IPS-NIHi7 (cell line): ENCODE measurements around the gene AMD1.
A peak's percentile ranks its signal among the peaks of the same experiment; 100 is the strongest.
"Not testable (repeated sequence)": the region's sequence is repeated elsewhere in the genome, so short reads cannot be mapped to it uniquely, and the experiment has no call there.

Experiments
- DNase-seq: peaks from one replicate; pipeline ENCODE4 v3.0.0; 2012; ENCODE audit warnings: mixed read lengths; ENCODE audit errors: extremely low spot score

The AMD1 gene

GRCh38 chr6:110877569-110877968 lies 3.0 kb downstream of the AMD1 start:
- no peak for DNase-seq

GRCh38 chr6:110878751-110879522 lies 4.4 kb downstream of the AMD1 start:
- peak; percentile 22 for DNase-seq

GRCh38 chr6:110880651-110881050 lies 6.1 kb downstream of the AMD1 start:
- DNase-seq: no peak

DNA sequence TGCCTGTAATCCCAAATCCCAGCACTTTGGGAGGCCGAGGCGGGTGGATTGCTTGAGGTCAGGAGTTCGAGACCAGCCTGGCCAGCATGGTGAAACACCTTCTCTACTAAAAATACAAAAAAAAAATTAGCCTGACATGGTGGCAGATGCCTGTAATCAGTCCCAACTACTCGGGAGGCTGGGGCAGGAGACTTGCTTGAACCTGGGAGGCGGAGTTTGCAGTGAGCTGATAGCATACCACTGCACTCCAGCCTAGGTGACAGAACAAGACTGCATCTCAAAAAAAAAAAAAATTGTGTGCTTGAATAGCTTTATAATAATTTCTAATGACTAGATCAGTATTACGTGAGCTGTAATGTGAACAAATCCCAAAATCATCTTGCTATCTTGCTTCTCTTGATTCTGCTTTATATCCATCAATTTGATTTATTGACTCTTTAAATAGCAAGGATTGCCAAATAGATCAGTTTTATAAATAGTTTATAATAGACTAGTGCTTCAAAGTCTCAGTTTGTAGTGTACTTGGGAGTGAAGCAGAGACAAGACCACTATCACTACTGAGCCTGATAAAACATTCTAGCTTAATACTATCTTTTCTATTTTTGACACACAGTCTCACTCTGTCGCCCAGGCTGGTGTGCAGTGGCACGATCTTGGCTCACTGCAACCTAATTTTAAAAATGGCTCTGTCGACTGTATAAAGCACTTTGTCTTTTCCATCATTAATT lies 7.1 kb downstream of the AMD1 start:
- no peak for DNase-seq

DNA sequence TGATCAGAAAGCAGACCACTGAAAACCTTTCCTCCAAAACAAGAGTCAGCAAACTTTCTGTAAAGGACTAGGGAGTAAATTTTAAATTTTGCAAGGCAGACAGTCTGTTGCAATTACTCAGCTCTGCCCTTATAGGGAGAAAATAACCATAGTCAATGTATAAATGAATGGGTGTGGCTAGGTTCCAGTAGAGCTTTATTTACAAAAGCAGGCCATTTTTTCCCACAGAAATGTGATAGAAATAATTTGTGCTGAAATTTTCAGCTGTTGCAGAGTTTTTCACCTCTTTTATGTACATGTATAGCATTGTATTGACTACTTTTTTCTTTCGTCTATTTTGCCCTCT lies 7.7 kb downstream of the AMD1 start:
- DNase-seq: no peak

DNA sequence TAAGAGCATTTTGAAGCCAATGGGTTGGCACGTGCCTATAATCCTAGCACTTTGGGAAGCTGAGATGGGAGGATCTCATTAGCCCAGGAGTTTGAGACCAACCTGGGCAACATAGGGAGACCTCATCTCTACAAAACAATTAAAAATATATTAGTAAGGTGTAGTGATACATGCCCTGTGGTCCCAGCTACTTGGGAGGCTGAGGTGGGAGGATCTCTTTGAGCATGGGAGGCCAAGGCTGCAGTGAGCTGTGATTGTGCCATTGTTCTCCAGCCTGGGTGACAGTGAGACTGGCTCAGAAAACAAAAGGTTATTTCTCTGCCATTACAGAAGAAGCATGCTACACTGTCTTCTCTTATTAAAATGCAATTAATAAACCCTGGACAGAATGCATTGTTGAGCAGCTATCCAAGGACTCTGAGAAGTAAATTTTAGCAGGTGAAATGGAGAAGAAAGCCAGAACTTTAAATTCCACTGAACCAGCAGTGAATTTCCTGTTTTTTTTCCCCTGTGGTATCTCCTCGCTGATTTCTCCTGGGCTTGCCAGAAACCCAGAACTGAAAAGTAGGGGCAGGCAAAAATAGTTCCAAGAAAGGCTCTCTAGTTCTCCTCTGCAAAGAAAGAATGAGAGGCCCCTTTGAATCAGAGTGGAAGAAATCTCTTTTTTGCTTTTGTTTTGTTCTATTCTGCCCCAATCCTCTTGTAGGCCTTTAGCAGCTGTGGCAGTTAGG lies 8.4 kb downstream of the AMD1 start:
- no peak for DNase-seq

DNA sequence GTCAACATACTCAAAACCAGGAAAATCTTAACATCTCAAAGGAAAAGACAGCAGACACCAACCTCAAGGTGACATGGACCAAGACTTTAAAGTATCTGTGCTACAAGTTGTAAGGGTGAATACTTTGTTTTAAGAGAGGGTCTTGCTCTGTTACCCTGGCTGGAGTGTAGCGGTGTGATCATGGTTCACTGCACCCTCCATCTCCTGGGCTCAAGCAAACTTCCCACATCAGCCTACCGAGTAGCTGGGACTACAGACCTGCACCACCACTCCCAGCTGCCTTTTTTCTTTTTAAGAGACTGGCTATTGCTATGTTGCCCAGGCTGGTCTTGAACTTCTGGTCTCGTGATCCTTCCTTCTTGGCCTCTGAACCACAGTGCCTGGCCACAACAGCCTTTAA lies 9.7 kb downstream of the AMD1 start:
- no peak for DNase-seq

- DNase-seq: no peak
Observed at GRCh38 chr6:110885526-110885925, 10.9 kb downstream of the AMD1 start.

DNA sequence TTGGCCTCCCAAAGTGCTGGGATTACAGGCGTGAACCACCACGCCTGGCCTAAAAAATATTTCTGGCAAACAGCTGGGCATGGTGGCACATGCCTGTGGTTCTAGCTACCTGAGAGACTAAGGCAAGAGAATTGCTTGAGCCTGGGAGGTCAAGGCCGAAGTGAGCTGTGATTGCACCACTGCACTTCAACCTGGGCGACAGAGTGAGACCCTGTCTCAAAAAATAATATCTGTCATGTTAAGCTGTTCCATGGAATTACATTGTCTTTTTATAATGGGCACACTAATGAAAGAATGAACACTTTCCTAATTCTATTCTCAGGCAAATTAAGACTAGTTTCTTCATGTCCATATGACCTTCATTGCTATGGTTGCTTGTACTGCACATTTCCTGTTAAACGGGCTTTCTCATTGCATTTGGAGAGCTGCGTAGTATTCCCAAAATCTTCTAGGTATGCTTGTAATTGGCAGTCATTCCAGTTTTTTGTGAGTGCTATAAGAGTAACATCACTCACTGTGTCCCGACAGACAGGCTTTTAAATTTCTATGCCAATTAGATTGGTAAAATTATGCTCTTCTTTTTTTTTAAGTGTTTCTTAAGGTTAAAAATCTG lies 12.1 kb downstream of the AMD1 start:
- DNase-seq: no peak

GRCh38 chr6:110890288-110890687 lies 15.7 kb downstream of the AMD1 start:
- no peak for DNase-seq

DNA sequence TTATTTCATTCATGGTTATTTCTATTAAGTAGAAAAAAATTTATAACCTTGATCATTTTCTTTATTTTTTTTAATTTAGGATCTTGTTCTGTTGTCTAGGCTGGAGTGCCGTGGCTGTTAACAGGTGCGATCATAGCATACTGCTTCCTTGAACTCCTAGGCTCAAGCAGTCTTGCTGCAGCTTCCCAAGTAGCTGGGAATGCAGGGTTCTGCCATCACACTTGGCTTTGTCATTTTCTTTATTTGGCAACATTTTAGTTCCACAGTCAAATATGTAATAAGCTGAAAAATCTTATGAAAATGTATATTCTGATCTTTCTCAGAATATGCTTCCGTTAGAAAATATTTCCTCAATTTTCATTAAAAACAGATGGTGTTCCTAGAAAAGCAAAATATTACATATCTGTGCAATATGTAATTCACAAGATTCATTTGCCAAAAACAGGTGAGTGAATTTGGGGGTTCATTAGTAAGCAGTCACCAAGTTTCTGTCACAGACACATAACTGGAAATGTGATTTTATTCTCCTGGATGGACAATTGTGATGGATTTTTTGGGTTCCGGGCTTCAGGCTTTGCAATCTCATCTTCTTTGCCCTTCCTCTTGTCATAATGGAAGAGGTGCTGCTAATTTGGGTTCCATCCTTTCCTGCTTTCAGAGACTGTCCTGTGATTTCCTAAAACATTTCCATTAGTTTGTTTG lies 21.5 kb downstream of the AMD1 start:
- no peak for DNase-seq

DNA sequence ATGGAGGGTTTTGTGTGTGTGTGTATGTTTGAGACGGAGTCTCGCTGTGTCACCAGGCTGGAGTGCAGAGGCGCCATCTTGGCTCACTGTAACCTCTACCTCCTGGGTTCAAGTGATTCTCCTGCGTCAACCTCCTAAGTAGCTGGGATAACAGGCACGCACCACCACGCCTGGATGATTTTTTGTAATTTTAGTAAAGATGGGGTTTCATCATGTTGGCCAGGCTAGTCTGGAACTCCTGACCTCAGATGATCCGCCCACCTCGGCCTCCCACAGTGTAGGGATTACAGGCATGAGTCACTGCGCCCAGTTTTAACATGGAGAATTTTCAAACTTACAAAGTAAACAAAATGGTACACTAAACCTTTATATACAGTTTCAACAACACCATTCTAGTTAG lies 22.8 kb downstream of the AMD1 start:
- no peak for DNase-seq

- DNase-seq: no peak
Observed at GRCh38 chr6:110898111-110898510, 23.5 kb downstream of the AMD1 start.

- no peak for DNase-seq
Observed at GRCh38 chr6:110900028-110900598, 25.5 kb downstream of the AMD1 start.

DNA sequence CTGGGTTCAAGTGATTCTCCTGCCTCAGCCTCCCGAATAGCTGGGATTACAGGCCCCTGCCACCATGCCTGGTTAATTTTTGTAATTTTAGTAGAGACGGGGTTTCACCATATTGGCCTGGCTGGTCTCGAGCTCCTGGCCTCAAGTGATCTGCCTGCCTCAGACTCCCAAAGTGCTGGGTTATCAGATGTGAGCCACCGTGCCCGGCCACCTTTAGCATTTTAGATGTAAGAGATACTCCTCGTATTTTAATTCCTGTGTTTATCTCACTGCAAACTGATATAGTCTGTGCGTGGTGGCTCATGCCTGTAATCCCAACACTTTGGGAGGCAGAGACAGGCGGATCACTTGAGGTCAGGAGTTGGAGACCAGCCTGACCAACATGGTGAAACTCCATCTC lies 27.0 kb downstream of the AMD1 start:
- not testable (repeated sequence) for DNase-seq

- DNase-seq: no peak
Observed at GRCh38 chr6:110902091-110902490, 27.5 kb downstream of the AMD1 start.

- not testable (repeated sequence) for DNase-seq
Observed at GRCh38 chr6:110906273-110906672, 31.7 kb downstream of the AMD1 start.

- no peak for DNase-seq
Observed at GRCh38 chr6:110930781-110931180, 56.2 kb downstream of the AMD1 start.

DNA sequence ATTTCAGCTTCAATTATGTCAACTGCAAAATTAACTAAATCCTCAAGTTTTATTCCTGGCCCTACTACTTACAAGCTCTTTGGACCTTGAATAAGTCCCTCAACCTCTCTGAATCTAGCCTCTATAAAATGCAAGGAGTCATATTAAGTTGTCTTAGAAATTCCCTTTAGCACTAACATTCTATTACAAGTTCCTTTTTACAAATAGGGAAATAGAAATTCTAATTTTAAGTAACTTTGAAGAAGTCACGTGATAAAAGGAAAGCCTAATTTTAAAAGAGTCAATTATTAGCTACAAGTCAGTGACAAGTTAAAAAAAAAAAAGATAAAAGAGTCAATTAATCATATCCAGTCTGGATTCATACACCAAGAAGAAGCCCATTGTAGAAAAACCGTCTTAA lies 59.3 kb downstream of the AMD1 start:
- DNase-seq: no peak

GRCh38 chr6:110934381-110934898 lies 59.9 kb downstream of the AMD1 start:
- no peak for DNase-seq

- no peak for DNase-seq
Observed at GRCh38 chr6:110935171-110935570, 60.6 kb downstream of the AMD1 start.
